HepG2 (cell line): ENCODE results near the gene CDK12. TPM values are rescaled to one million over a fixed set of nuclear protein-coding genes. Genes with fewer than 3 reads are reported as not detected.

ENCODE experiments used
- ATAC-seq: fragments of 200-7000 bp; cut with Tn5 transposase; 3 replicates; pipeline ENCODE4 v1.9.1; 2020; ENCODE audit warnings: mild to moderate bottlenecking, moderate library complexity
- BruUV-seq: library from RNA; stranded (reverse); fragments of 400-500 nt; replicated peaks from 2 replicates; lab custom pipeline; 2021; lab: Mats Ljungman, UMichigan
- CTCF ChIA-PET: fragments of 300-600 bp; formaldehyde crosslinking; extraction: SDS; loops from one replicate; lab custom pipeline; 2021; ENCODE audit warnings: low total read pairs, inconsistent platforms, low intra/inter-chr PET ratio; lab: Yijun Ruan, JAX
- POLR2A ChIA-PET: fragments of 350-600 bp; sonication (Branson Sonifier 250); formaldehyde crosslinking; loops from one replicate; lab custom pipeline; 2020; ENCODE audit warnings: antibody characterized with exemption, inconsistent platforms; lab: Yijun Ruan, JAX
- DNase-seq: peaks from one replicate; pipeline ENCODE4 v3.0.0-alpha.2; 2015; ENCODE audit warnings: low spot score
- FAIRE-seq: peaks from 3 replicates; lab custom pipeline; 2011; peaks lifted over from hg19 to GRCh38; lab: Jason Lieb, UNC
- H2AFZ ChIP-seq: one replicate; pipeline ENCODE4 v1.6.1; 2011; ENCODE audit warnings: low read length, inconsistent platforms
- H3K27ac ChIP-seq: fragments of 300-600 bp; 3 replicates; pipeline ENCODE4 v1.8.0; 2011; ENCODE audit warnings: mixed run types, mild to moderate bottlenecking, mixed read lengths, low read length, inconsistent platforms; ENCODE audit not compliant: insufficient read depth; ENCODE audit errors: extremely low read length
- H3K27me3 ChIP-seq, 2 experiments: fragments of 200-600 bp in 1 of 2; 2 replicates in 1 of 2; 3 replicates in 1 of 2; pipeline versions ENCODE4 v1.6.0 to v1.8.0; 2011; ENCODE audit warnings: low read length in 2 of 2, mild to moderate bottlenecking in 2 of 2, moderate library complexity in 2 of 2, inconsistent platforms in 1 of 2; ENCODE audit not compliant: insufficient read depth in 2 of 2, control insufficient read depth in 1 of 2
- H3K36me3 ChIP-seq, 2 experiments: fragments of 200-600 bp in 1 of 2; replicated peaks in 1 of 2; 2 replicates in 1 of 2; 3 replicates in 1 of 2; pipeline versions ENCODE4 v1.5.1 to v1.8.0; 2011; ENCODE audit warnings: low read length in 2 of 2, inconsistent platforms in 1 of 2; ENCODE audit not compliant: insufficient read depth in 2 of 2, control insufficient read depth in 1 of 2
- H3K4me1 ChIP-seq: 2 replicates; pipeline ENCODE4 v1.5.1; 2012; ENCODE audit warnings: low read length, inconsistent platforms; ENCODE audit not compliant: insufficient read depth
- H3K4me2 ChIP-seq: 2 replicates; pipeline ENCODE4 v1.6.0; 2011; ENCODE audit warnings: low read depth, low read length, inconsistent platforms
- H3K4me3 ChIP-seq, 3 experiments: fragments of 200-600 bp in 1 of 3; sonication (generic), shearing (Covaris generic) in 1 of 3; replicated peaks in 1 of 3; 2 replicates each; pipeline ENCODE4 v1.5.1; 2011 to 2016; ENCODE audit warnings: low read length in 3 of 3, inconsistent platforms in 2 of 3, low read depth in 2 of 3, mild to moderate bottlenecking in 2 of 3, control low read depth in 1 of 3, mixed read lengths in 1 of 3; ENCODE audit not compliant: insufficient read depth in 1 of 3
- H3K79me2 ChIP-seq: one replicate; pipeline ENCODE4 v1.6.1; 2011; ENCODE audit warnings: low read length, inconsistent platforms; ENCODE audit not compliant: insufficient read depth
- H3K9ac ChIP-seq: 2 replicates; pipeline ENCODE4 v1.6.0; 2011; ENCODE audit warnings: mild to moderate bottlenecking, low read depth, low read length, inconsistent platforms; ENCODE audit not compliant: insufficient read depth
- H3K9me3 ChIP-seq: 2 replicates; pipeline ENCODE4 v1.5.1; 2012; ENCODE audit warnings: mild to moderate bottlenecking, low read length
- H4K20me1 ChIP-seq: 2 replicates; pipeline ENCODE4 v1.6.0; 2011; ENCODE audit warnings: inconsistent platforms, mild to moderate bottlenecking, low read length, moderate library complexity; ENCODE audit not compliant: insufficient read depth
- BATF2 ChIP-seq: sonication (generic); formaldehyde crosslinking; IDR thresholded peaks from 2 replicates; pipeline ENCODE4 v1.8.0; 2022; ENCODE audit warnings: mild to moderate bottlenecking, missing genetic modification reagents, moderate library complexity
- ETS1 ChIP-seq: sonication (generic); formaldehyde crosslinking; IDR thresholded peaks from 2 replicates; pipeline ENCODE4 v1.4.0; 2020; ENCODE audit warnings: missing genetic modification reagents
- HMG20B ChIP-seq: conservative IDR thresholded peaks from 2 replicates; pipeline ENCODE4 v1.6.1; 2016; ENCODE audit warnings: missing genetic modification reagents, missing compliant biosample characterization
- KDM3A ChIP-seq: IDR thresholded peaks from 2 replicates; pipeline ENCODE4 v1.6.1; 2018; ENCODE audit warnings: low read depth, missing compliant biosample characterization
- KDM5A ChIP-seq: fragments of 200-600 bp; sonication (generic); IDR thresholded peaks from 2 replicates; pipeline ENCODE4 v1.7.0; 2018; ENCODE audit warnings: antibody characterized with exemption, mild to moderate bottlenecking, low read length, borderline replicate concordance
- PBX2 ChIP-seq: IDR thresholded peaks from 2 replicates; pipeline ENCODE4 v1.6.1; 2016; ENCODE audit warnings: control low read depth
- SOX5 ChIP-seq: IDR thresholded peaks from 2 replicates; pipeline ENCODE4 v1.6.1; 2016; ENCODE audit warnings: borderline replicate concordance
- ZNF121 ChIP-seq: sonication (generic); formaldehyde crosslinking; IDR thresholded peaks from 2 replicates; pipeline ENCODE4 v1.5.0; 2020; ENCODE audit warnings: mild to moderate bottlenecking, missing genetic modification reagents
- ZNF256 ChIP-seq: sonication (generic); formaldehyde crosslinking; conservative IDR thresholded peaks from 2 replicates; pipeline ENCODE4 v1.4.0; 2020; ENCODE audit warnings: missing genetic modification reagents
- ZNF501 ChIP-seq: sonication (generic); formaldehyde crosslinking; IDR thresholded peaks from 2 replicates; pipeline ENCODE4 v1.5.1; 2020; ENCODE audit warnings: mild to moderate bottlenecking, moderate library complexity, missing genetic modification reagents
- ZNF790 ChIP-seq: sonication (generic); formaldehyde crosslinking; IDR thresholded peaks from 2 replicates; pipeline ENCODE4 v1.8.0; 2022; ENCODE audit warnings: missing genetic modification reagents, mild to moderate bottlenecking, borderline replicate concordance
- ZSCAN25 ChIP-seq: sonication (generic); formaldehyde crosslinking; IDR thresholded peaks from 2 replicates; pipeline ENCODE4 v1.8.0; 2022; ENCODE audit warnings: mild to moderate bottlenecking, missing genetic modification reagents
- WGBS: methylation state at CpG from one replicate; pipeline ENCODE4 v1.1.6; 2017; ENCODE audit warnings: low lambda C conversion rate; 5-methylcytosine and 5-hydroxymethylcytosine counted together
- in situ Hi-C: cut with HindIII; loops from 2 replicates; pipeline ENCODE4 v1.10.0; 2017; ENCODE audit warnings: low pct_unique_long_range_greater_than_20kb; ENCODE audit not compliant: extremely low pct_ligation_motif_present
- intact Hi-C: fragments of 100-400 bp; cut with micrococcal nuclease; formaldehyde crosslinking; loops from one replicate; pipeline ENCODE4 v1.10.0; 2022; ENCODE audit not compliant: unreplicated experiment
- polyA plus RNA-seq, 8 experiments: library from polyadenylated mRNA; depleted of rRNA in 3 of 8; stranded (reverse) in 7 of 8; unstranded in 1 of 8; fragments of >200 nt; fragmentation: Illumina TruSeq in 4 of 8; extraction: Trizol in 4 of 8; gene quantifications; 2 replicates each; pipeline versions ENCODE4 v1.2.1 to v1.2.3, GENCODE V29; 2011 to 2016; ENCODE audit warnings: low read depth in 4 of 8, missing spikeins in 1 of 8, mixed read lengths in 1 of 8; ENCODE audit not compliant: insufficient read depth in 1 of 8
- total RNA-seq, 5 experiments: library from RNA; depleted of rRNA; stranded (reverse); fragments of >200 nt; fragmentation: Illumina TruSeq; extraction: Trizol; gene quantifications; 2 replicates each; pipeline ENCODE4 v1.2.3, GENCODE V29; 2016; ENCODE audit warnings: low read depth in 1 of 5

The CDK12 gene
- total and polyA plus RNA-seq, 2 of the 13 experiments (the other 11 are each of a cell fraction or from before 2014, with no cell fraction given) = 24.0 to 88.6 TPM

GRCh38 chr17:39450847-39451581, 10.3 kb upstream of the CDK12 start, which contains the start of gene MED1 (continued):
- no peak for TF ChIP-seq PBX2 (CRISPR knock-in tag)
- peak; percentile 38 for TF ChIP-seq SOX5
- peak; percentile 98 for TF ChIP-seq KDM5A
- 0 out of 2 replicates have a peak, but pooled peaks have one; percentile 68 for TF ChIP-seq KDM3A
- TF ChIP-seq ZNF501 (CRISPR knock-in tag) = peak; percentile 68; the same call in 1 of the 2 replicates

- Histone ChIP-seq H3K4me1 (peaks cover 69% of the 10 kb centered on the region), H3K36me3 (no peaks in the 10 kb centered on the region), H3K9ac (no peak overlapping the region), H3K4me2 (no peak overlapping the region), H3K9me3 (no peaks in the 10 kb centered on the region), H3K79me2 (peaks cover 1% of the 10 kb centered on the region), H3K27me3 (no peaks in the 10 kb centered on the region; a peak in 1 of 5 replicates), H2AFZ (no peak overlapping the region), H3K4me3 (no peak overlapping the region), H4K20me1 (no peaks in the 10 kb centered on the region), H3K27ac (no peak overlapping the region)
- CTCF ChIA-PET = no interaction called here
- no TSS peak for BruUV-seq
- no peak for ATAC-seq
- 95% methylated on average over 4 of the region's 4 CpGs for WGBS
- in situ Hi-C loops = no loop called here
- FAIRE-seq = no peak
- no peak for TF ChIP-seq BATF2 (CRISPR knock-in tag)
- TF ChIP-seq ZNF121 = peak; percentile 76
- no peak for TF ChIP-seq ZNF790 (CRISPR knock-in tag)
- TF ChIP-seq ZSCAN25 (CRISPR knock-in tag) = no peak
- TF ChIP-seq ZNF256 (CRISPR knock-in tag) = no peak
- no peak for TF ChIP-seq ETS1 (CRISPR knock-in tag)
- TF ChIP-seq HMG20B (CRISPR knock-in tag) = no peak
- POLR2A ChIA-PET = interaction anchor here (0.7 kb wide), 1 partner anchor 623 kb away, joined by 5 read pairs; no protein-coding TSS in a partner anchor
- intact Hi-C loops = no loop called here
- no peak for DNase-seq
Measured at GRCh38 chr17:39455919-39456318, 5.4 kb upstream of the CDK12 start.
